NCI-H2227 treated with DMSO at 0.1 percent for 48 hours (cell line): ENCODE results near the gene SAE1.
"Not testable (repeated sequence)": the region's sequence is repeated elsewhere in the genome, so short reads cannot be mapped to it uniquely, and the experiment has no call there.

Source experiments
- DNase-seq: peaks from one replicate; lab custom pipeline; 2025; lab: John Stamatoyannopoulos, UW

The SAE1 gene

DNA sequence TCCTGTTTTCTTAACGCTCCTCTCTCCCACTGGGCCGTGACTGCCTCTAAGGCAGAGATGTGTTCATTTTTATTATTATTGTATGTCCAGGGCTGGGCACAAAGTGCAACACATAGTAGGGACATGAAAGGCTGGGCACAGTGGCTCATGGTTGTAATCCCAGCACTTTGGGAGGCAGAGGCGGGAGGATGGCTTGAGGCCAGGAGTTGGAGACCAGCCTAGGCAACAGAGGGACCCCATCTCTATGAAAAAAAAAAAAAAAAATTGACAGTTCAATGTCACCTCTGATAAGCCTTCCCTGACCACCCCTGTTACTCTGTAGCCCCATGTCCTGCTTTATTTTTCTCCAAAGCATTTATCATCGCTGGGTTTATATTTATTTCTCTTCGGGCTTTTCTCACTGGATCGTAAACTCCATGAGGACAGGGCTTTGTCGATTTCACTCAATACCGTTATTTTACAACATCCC, 481 bp upstream of the SAE1 start:
- DNase-seq = no peak

DNA sequence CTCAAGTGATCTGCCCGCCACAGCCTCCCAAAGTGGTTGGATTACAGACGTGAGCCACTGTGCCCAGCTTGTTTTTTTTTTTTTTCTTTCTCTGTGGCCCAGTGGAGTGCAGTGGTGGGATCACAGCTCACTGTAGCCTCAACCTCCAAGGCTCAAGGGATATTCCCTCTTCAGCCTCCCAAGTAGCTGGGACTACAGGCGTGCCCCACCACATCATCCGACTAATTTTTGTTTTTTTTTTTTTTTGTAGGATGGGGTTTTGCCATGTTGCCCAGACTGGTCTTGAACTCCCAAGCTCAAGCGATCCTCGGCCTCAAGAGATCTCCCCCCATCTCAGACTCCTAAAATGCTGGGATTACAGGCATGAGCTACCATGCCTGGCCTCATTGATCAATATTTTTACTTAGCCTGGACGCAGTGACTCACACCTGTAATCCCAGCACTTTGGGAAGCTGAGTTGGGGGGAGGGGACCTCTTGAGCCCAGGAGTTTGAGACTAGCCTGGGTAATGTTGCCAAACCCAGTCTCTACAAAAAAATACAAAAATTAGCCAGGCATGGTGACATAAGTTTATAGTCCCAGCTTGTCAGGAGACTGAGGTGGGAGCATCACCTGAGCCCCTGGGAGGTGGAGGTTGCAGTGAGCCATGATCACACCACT, 1.7 kb downstream of the SAE1 start:
- DNase-seq = no peak

DNA sequence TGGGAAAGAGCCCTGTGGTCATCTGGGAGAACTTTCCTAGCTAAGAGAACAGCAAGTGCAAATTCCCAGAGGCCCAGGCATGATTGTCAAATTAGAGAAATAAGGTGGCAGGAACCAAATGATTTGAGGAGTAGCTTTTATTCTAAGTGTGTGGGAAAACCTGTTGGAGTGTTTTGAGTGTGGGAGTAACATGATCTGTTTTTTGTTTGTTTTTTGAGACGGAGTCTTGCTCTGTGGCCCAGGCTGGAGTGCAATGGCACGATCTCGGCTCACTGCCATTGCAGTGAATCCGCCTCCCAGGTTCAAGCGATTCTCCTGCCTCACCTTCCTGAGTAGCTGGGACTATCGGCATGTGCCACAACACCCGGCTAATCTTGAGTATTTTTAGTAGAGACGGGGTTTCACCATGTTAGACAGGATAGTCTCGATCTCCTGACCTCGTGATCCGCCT, 2.4 kb downstream of the SAE1 start:
- DNase-seq = no peak

DNA sequence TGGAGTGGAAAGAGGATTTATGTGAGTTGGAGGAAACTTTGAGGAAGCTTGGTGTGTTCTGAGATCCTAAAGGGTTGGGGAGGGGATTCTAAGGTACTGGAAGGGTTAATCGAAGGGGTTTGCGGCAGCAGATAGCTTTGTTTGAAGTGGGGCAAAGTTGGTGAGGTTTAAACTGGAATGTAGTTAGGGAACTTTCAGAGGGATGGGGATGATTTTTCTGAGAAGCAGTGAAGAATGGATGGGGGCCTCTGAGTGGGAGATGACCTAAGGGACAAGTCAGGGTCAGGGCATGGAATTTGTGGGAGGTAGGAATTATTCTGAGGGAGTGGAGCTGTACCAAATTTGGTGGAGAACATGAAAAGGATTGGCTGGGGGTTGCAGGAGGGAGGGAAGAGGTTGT, 3.9 kb downstream of the SAE1 start:
- DNase-seq = no peak

DNA sequence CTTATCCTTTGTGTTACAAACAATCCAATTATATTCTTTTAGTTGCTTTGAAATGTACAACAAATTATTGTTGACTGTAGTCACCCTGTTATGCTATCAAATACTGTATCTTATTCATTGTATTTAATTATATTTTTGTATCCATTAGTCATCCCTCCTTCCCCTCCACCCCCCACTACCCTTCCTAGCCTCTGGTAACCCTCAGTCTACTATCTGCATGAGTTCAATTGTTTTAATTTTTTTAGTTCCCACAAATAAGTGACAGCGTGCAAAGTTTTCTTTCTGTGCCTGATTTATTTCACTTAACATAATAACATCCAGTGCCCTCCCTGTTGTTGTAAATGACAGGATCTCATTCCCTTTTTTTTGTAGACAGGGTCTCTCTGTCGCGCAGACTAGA, 4.5 kb downstream of the SAE1 start:
- no peak for DNase-seq

DNA sequence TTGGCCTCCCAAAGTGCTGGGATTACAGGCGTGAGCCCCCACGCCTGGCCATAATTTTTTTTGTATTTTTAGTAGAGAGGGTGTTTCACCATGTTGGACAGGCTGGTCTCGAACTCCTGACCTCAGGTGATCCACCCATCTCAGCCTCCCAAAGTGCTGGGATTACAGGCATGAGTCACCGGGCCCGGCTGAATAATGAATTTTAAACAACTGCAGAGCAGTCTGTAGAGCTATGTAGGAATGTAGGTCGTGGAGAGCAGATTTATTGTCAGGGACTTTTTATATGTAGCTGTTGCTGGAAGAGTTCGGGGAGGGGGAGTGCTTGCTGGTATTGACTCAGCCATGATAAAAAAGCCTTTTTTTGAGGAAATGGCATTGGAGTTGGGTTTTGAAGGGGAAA, 10.6 kb downstream of the SAE1 start:
- DNase-seq = not testable (repeated sequence)

DNA sequence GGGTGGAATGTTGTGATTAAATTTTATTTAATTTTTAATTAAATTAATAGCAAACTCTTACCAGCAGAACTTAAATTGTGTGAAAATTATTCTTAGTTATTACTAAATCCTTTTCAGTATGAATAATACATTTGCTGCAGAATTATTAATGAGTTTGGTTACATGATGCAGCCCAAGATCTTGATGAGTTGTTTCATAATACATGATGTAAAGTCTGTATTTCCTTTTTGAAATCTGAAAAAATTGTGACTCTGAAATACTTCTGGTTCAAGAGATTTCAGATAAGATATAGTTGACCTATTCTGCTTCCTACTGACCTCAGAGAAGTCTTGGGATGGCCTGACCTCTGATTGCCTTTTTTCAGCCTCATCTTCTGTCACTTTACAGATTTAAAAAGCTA, 11.1 kb downstream of the SAE1 start:
- no peak for DNase-seq

DNA sequence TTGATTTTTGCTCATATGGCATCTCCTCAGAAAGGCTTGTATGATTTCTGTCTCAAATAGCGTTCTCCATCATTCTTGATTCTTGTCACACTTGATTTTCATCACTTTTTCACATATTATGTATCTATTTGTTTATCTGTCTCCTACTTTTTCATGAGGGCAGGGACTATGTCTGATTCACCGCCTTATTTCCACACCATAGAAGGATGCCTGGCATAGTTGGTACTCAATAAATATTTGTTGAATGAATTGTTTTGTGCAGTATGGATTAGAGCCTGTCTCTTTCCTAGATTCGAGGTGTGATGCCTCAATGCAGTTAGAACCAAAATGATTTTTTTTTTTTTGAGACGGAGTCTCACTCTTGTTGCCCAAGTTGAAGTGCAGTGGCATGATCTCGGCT, 12.1 kb downstream of the SAE1 start:
- no peak for DNase-seq

DNA sequence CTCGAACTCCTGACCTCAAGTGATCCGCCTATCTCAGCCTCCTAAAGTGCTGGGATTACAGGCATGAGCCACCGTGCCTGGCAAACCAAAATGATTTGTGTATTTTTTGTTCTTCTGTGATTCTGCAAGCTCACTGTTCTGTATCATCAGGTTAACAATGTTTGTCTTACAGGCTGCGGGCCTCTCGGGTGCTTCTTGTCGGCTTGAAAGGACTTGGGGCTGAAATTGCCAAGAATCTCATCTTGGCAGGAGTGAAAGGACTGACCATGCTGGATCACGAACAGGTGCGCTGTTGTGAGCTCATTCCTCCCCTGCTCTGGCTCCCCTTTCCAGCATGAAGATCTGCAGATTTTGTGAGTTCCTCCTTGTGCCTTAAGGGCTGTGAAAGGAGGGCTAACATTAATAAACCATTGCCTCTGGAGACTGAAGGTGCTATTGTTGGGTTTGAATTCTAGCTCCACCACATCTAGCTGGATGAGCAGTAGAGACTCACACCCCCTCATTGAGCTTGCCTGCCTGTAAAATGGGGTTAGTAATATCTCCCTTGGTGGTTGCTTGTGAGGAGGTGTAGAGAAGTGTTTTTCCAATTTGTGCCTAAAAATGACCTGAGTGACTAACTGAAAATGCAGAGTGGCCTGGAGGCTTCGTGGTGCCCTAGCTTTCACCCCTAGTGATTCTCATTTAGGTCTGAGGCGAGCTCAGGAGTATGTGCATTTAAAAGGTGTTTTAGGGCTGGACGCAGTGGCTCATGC, 12.9 kb downstream of the SAE1 start:
- no peak for DNase-seq

DNA sequence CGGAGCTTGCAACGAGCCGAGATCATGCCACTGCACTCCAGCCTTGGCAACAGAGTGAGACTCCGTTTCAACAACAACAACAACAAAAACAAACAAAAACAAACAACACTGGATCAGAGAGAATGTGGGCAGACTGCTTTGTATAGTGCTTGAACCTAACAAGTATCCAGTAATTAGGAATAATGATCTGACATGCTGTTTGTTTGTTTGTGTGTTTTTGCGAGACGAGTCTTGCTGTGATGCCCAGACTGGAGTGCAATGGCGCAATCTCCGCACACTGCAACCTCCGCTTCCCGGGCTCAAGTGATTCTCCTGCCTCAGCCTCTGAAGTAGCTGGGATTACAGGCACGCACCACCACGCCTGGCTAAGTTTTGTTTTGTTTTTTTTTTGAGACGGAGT, 14.0 kb downstream of the SAE1 start:
- DNase-seq = no peak

DNA sequence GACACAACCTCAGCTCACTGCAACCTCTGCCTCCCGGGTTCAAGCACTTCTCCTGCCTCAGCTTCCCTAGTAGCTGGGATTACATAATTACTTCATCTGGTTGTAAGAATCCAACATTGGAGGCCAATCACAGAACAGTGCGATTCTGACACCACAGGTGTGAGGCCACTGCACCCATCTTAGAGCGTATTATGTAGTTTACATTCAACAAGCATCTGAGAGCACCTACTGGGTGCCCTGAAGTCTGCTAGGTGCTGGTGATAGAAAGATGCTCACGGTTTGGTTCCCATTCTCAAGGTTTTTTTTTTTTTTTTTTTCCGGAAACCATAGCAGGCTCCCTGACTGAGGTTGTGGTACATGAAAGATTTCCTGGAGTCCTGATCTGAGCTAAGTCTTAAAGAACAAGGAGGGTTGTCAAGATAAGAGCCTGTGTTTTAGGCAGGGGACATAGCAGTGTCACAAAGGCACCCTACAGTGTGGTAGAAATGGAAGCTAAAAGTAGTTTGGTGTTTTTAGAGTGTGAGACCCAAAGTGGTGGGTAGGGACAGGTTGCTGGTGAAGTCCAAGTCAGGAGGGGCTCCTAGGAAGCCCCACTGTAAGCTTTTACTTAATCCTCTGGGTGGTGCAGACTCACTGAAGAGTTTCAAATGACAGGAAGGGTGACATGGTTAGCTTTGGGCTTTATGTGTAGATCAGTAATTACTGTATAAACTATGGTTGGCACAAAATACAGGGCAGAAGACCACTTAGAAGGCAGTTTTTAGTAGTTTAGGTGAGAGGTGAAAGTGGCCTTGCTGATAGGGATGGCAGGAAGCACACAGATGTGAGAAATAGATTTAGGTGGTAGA, 15.2 kb downstream of the SAE1 start:
- DNase-seq = no peak

DNA sequence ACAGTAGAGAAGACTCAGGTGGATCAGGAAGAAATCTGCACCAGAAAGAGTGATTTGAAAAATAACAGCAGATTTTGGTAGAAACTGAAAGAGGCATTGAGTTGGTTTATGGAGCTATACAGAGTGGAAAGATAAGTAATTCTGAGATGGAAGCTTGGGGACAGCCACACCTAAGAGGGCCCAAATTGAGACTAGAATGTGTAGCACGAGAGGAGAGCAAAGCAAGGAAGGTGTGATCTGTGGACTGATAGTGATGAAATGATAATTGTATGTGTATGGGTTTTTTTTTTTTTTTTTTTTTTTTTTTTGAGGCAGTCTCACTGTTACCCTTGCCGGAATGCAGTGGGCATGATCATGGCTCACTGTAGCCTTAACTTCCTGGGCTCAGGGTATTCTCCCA, 16.3 kb downstream of the SAE1 start:
- DNase-seq = no peak

DNA sequence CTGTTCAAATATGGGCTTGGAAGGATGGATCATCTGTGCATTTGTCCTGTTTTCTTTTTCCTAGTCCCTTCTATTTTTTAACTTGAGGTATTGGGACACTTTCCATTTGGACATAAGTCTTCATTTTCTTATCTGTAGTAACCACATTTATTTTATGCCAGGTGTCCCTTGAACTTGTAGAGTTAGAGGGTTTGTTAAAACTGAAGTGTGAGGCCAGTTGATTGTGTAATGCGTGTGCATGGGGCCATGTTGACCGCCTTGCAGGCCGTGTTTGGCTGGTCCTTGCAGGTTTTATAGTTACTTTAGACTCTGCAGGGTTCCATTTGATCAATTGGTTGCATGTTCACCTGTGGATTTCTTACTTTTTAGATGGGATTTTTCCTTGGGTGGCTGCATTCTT, 21.0 kb downstream of the SAE1 start:
- DNase-seq = no peak

DNA sequence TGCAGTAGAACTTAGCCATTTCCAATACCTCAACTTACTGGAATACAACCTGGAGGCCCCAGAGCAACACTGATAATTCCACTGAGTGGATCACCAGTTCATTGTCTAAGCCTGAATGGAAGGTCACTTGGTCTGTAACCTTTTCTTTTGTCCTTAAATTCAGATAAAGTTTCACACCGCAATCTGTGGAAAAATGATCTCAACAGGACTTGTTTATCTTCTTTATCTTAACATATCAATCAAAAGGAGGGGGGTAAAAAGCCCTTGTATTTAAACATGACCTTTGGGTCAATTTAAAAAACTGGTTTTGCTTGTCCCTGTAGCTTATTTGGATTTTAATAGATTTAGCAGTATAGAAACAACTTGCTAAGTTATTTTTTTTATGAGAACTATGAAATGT, 21.6 kb downstream of the SAE1 start:
- DNase-seq = no peak

DNA sequence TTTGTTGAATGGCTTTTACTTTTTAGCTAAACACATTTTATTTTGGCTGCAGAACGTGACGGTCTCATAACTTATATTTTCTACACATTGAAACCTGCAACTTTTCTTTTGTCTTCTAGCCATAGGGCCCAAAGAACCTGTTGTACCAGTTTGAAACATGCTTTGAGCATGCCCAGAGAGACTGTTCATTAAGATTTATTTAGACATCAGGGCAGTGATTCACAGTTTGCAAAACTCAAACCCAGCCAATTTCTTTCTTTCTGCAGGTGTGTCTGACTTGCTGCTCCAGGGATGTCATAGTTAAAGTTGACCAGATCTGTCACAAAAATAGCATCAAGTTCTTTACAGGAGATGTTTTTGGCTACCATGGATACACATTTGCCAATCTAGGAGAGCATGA, 22.0 kb downstream of the SAE1 start:
- no peak for DNase-seq

DNA sequence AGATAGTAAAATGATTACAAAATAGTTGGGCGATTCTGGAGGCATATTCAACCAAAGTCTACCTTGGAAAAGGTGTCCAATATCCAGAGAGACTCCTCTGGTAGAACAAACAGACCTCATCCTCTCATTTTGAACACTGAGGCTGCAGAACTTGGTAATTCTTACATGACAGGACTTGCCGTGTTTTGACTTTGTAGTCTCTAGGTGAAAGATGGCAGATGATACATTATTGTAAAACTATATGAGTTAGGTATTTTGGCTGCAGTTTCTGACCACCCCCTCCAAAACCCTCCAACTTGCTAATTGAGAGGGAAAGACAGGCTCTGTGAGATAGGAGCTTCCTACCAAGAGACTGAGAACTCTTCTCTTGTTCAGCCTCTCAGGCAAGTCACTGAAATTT, 22.6 kb downstream of the SAE1 start:
- no peak for DNase-seq

DNA sequence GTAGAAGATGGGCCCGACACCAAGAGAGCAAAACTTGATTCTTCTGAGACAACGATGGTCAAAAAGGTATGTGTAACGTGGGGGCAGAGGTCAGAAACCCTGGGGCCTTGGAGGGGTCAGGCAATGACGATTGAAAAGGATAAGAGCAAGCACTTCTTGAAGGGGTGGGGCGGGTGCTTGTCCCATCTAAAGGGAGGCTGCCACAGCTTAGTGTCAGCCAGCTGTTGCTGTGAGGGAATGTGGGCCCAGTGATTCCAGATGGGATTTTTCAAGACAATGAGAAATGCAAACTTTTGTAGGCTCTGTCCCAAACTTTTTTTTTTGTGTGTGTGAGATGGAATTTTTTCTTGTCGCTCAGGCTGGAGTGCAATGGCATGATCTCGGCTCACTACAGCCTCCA, 24.5 kb downstream of the SAE1 start:
- no peak for DNase-seq

DNA sequence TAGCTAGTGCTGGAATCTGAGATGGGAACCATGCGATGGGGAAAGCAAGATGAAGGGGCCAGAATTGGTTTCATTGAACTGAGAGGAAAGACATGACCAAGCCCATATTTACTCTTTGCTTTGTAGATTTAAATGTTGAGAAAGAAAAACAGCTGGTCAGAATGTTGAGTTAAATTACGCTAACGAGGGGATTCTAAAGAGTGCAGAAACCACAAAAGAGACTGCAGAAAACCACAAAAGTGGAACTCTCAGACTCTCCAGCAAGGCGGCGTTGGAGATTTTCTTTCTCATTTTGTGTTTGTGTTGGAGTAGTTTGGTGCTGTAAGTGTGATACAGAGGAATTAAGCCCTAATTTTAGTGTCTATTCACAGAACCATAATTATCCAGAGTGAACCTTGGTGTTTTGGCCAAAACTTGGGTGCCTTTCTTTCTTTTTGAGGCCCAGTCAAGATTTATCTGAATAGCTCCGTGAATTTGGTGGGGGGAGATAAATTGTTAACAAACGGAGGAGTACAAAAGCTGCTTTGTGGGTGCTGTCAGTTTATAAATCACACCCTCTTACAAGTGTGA, 26.3 kb downstream of the SAE1 start:
- DNase-seq = peak; percentile 69

DNA sequence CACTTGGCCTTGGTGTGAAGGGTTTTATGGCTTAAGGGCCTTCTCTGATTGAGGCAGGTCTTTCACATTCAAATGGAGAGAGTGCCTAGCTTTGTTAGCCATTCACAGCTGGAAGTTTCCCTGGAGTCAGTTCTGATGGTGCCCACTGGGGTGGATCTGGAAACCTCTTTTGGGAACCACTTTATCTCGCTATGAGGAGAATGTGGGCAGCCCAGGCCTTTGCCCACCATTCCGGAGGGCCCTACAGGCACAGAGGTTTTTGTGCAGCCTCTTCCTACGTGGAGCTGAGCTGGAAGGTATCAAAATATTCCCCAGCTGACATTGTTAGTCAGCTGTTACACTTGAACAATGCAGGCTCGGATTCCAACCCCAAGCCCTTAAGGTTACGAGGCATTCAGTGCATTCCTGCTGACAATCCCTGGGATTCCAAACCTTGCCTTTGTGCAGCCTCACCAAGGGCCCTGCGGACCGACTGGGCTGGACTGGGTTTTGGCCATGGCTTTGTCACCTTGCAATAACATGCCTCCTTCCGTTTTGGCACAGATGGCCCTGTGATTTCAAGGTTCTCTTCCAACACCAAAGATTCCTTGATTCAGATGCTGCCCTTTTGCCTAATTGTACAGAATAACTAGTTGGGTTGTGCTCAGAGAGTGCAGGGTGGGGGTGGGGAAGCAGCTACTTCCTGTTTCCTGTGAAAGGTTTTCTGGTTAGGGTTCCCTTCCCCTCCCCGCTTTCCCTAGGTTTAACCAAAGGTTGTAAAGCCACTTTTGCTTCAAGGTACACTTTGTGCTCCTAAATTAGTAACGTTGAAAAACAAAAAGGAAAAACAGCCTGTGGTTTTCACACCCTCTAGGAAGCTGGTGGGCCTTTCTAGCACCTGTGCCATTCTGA, 27.0 kb downstream of the SAE1 start:
- no peak for DNase-seq

DNA sequence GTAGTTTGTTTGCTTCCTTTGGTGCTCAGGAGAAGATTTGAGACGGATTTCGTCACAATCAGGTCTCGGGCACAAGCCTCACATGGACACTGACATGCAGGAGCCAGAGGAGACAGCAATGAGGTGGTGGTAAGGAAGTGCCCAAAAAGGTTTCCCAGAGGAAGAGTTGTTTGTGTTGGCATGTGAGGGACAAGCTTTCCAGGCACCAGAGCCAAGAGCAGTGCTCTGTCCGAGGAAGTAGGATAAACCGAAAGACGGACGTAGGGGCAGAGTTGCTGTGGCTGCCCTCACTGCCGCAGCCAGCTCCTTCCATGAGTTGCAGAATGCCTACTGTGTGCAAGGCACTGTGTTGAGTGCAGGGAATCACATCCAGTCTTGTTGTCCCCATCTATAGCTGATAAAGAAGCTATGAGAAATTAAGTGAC, 27.7 kb downstream of the SAE1 start:
- DNase-seq = no peak

DNA sequence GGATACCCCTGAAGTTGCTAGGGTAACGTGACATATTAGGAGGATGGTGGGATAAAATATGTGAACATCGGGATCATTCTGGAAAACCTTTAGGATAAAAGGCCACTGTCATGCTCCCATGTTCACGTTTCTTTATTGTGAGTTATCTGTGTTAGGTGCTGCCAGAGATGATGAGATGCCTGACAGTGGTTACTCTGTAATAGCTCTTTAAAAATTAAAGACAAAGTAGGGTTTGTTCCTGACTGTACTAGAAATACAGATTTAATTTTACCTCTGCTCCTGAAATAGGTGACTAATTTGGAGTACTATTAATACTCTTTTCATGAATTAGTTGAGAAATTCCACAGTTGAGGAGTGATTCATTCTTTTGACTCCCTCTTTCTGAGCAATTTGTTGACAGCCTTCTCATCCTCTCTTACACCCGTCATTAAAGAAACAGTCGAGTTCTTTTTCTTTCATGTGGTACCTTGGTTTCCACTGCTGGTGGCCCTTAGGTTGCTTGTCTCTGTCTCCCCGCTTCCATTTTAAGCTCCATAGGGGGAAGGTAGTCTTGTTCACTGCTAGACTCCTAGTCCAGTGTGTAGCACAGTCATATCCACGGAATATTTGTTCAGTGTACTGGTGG, 28.4 kb downstream of the SAE1 start:
- no peak for DNase-seq
